Kidney epithelial cell (primary cell): ENCODE data around the gene GLRX5. TPM values are rescaled to one million over a fixed set of nuclear protein-coding genes. Genes with fewer than 3 reads are reported as not detected.

Source experiments
- DNase-seq: peaks from one replicate; pipeline ENCODE4 v3.0.0-alpha.2; 2010; ENCODE audit warnings: low read depth
- H3K27me3 ChIP-seq: 2 replicates; pipeline ENCODE4 v1.6.0; 2011; ENCODE audit warnings: low read length; ENCODE audit not compliant: control insufficient read depth, insufficient read depth
- H3K36me3 ChIP-seq: 2 replicates; pipeline ENCODE4 v1.5.1; 2011; ENCODE audit warnings: low read length; ENCODE audit not compliant: control insufficient read depth, insufficient read depth
- H3K4me3 ChIP-seq: 2 replicates; pipeline ENCODE4 v1.5.1; 2011; ENCODE audit warnings: low read depth, mild to moderate bottlenecking, control low read depth, low read length
- CTCF ChIP-seq: IDR thresholded peaks from 2 replicates; pipeline ENCODE4 v1.5.1; 2011; ENCODE audit warnings: mild to moderate bottlenecking, moderate library complexity, low read length, control low read depth, inconsistent platforms; ENCODE audit not compliant: insufficient read depth, poor library complexity, severe bottlenecking
- total RNA-seq: library from RNA; depleted of rRNA; stranded (reverse); fragments of >200 nt; gene quantifications from 2 replicates; pipeline ENCODE4 v1.2.3, GENCODE V29; 2015

The GLRX5 gene
- total RNA-seq, 1 donor from 2014 or later, result 48.3 TPM

- no peak for DNase-seq
- Histone ChIP-seq H3K36me3 (no peaks in the 10 kb centered on the region), H3K4me3 (no peak overlapping the region), H3K27me3 (no peaks in the 10 kb centered on the region)
- no peak for TF ChIP-seq CTCF
Measured at GRCh38 chr14:95544588-95544987, 9.7 kb downstream of the GLRX5 start.

- no peaks in the 10 kb centered on the region for H3K36me3 ChIP-seq
- DNase-seq, result peak; percentile 76
- no peaks in the 10 kb centered on the region for H3K27me3 ChIP-seq
- TF ChIP-seq CTCF, result no peak
- H3K4me3 ChIP-seq, result no peak overlapping the region
Measured at GRCh38 chr14:95545515-95546168, 10.8 kb downstream of the GLRX5 start.

GRCh38 chr14:95547272-95547625 is 12.4 kb downstream of the GLRX5 start:
- no peak overlapping the region for H3K4me3 ChIP-seq
- DNase-seq, result no peak
- H3K36me3 ChIP-seq, result no peaks in the 10 kb centered on the region
- no peaks in the 10 kb centered on the region for H3K27me3 ChIP-seq
- no peak for TF ChIP-seq CTCF

GRCh38 chr14:95547626-95548327 is 12.9 kb downstream of the GLRX5 start:
- Histone ChIP-seq H3K4me3 (no peak overlapping the region), H3K36me3 (no peaks in the 10 kb centered on the region), H3K27me3 (no peaks in the 10 kb centered on the region)
- peak; percentile 65 for DNase-seq
- no peak for TF ChIP-seq CTCF

GRCh38 chr14:95548328-95548929 is 13.6 kb downstream of the GLRX5 start:
- Histone ChIP-seq H3K4me3 (no peak overlapping the region), H3K36me3 (no peaks in the 10 kb centered on the region), H3K27me3 (no peaks in the 10 kb centered on the region)
- no peak for TF ChIP-seq CTCF
- no peak for DNase-seq
